GM21526 (cell line): ENCODE measurements around the gene MRNIP.

ENCODE experiments used
- ATAC-seq: cut with Tn5 transposase; IDR thresholded peaks from one replicate; pipeline ENCODE4 v1.9.1; 2021; ENCODE audit warnings: moderate library complexity; ENCODE audit not compliant: unreplicated experiment, low FRiP score

MRNIP gene

DNA sequence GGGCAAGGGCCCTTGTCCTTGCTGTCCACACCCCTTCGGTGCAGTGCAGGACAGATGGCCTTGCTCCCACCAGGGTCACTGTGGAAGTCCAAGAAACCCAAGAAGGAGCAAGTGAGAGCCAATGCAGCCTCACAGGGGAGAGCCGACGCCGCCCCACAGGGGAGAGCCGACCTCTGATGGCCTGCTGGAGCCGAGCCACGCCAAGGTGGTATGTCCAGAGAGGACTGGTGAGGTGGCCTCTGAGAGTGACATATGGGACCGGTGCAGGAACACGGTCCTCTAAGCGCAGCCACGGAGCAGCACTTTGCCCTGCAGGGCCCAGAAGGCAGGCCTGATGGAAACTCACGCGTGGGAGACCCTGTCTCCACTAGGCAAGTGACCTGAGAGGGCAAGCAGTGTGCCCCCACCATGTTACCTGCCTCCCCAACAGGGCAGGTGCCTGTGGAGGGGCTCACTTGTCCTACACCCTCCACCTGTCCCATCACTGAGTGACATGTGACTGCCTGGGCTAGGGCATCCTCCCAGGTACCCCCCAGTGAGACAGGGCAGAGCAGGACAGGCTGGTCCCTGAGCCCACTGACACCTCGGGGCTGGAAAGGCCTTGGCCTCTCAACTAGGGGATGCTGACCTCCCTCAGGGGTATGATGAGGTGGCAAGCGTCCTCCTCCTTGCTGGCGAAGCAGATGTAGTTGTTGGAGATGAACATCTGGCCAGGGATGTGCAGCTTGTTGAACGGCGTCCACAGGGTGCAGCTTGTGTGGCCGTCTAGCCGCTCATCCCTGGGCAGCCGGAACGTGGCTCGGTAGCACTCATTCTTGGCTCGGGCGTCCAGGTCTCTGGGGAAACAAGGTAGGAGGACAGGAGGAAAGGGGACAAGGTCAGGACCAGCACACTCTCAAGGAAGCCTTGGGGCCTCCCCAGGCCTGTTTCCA lies 32.4 kb upstream of the MRNIP start:
- ATAC-seq: no peak

DNA sequence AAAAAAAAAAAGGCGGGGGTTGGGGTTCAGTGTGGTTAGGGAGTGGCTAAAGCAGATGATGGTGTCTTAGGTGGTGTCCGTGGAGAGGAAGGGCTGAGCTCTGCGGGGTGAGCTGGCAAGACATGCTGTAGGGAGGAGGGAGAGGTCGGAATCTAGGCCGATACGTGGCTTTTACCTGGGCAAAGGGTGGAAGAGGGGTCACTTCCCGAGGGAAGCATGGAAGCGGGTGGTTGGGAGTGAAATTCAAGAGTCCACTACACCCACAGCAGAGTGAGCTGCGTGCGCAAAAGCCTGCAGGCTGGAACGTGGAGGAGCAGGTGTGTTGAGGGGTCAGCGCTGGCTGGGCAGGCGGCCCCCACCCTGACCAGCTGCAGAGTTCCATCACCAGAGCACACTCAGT lies 31.3 kb upstream of the MRNIP start:
- ATAC-seq: no peak

DNA sequence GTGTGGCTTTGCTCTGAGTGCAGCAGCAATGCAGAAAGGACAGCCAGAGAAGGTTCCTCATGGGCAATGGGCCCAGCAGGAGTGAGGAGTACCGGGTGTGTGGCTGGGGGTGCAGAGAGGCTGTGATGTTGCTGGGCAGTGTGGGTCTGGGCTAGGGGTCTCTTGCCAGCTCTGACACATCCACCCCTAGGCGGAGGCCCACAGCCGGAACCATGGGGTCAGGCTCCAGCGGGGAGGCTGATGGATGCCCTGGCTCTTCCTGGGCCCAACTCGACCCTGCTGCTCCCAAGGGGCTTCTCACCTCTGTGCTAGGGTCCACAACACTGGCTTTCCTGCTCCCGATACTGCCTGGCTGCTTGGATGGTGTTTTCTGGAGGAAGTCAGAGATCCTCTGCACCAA lies 29.2 kb upstream of the MRNIP start:
- no peak for ATAC-seq

DNA sequence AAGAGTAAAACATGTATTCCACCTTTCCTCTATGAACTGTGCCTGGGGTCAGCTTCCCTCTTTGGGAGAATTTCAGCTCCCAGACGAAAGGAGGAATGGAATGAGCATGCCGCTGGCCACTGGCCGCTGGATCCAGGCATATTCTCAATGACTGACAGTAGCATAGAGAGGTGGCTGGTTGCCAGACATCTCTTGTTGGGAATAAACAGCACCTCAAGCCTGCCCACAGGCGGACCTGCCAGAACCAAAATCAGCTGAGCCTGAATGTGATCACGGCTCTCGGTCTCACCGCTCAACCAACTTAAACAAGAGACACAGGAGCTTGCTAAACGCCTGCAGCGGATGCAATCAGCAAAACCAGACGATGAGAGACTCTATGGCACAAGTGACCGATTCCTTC lies 28.5 kb upstream of the MRNIP start:
- ATAC-seq: no peak

DNA sequence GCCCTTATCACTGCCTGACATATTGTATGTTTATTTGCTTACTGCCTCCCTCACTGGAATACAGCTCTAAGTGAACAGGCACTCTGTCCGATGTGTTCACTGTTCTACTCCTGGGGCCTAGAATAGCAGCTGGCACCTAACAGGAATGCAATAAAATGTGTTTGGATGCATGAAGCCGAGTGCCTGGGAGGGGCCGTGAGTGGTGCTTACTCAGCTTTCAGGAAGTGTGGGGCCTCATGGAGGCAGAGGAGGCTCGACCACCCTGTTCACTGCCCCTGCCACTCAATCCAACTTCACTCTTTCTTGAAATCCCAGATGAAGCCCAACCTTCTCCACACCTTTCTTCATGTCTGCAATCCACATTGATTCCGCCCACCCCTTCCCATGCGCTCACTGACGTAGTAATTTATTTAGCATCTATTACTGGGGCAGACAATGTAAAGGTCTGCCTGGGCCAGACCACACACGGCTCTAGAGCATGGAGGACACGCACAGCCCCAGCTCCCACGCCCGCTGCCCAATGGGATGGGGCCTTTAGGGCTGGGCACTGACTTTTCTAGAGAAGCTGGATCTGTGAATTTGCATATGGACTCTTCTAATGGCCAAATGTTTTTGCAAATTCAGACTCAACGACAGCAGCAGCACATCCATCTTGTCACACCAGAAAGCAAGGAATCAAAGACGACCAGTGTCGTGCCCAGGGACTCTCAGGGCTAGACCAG lies 27.7 kb upstream of the MRNIP start:
- ATAC-seq: no peak

DNA sequence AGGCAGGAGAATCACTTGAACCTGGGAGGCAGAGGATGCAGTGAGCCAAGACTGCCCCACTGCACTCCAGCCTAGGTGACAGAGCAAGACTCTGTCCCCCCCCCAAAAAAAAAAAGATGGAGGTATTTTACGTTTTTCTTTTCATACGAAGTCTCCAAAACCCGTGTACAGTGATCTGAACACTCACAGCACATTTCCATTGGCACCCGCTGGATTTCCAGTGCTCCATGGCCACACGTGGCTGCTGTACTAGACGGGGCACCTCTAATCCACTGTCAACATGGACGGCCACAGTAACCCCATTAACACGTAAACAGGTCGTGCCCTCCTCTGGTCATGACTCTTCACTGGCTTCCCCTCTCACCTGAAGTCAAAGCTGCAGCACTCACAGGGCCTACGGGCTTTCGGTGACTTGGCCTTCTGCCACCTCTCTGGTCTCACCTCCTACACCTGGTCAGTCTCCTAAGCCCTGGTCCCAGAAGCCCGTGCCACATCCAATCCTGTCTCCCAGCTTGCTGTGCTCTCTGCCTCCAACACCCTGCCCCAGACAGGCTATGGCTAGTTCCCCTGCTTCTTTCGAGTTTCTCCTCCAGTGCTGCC lies 27.0 kb upstream of the MRNIP start:
- no peak for ATAC-seq

DNA sequence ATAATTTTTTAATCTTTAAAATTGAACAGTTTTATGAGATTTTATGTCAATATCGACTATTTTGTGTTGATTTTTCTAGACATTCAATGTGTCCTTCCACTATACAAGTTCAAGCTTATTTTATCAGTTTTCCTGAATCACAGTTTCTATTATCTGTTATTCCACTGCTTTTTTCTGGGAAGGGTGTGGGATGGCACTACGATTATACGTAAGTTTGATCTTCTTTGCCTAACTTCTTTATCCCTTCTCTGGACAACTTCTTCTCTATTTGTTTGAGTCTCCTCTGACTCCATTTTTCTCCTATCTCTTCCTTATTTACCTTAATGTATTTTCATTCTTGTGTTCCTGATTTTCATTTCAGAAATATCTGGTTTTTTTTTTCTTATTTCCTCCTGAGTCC lies 24.5 kb upstream of the MRNIP start:
- ATAC-seq: no peak

DNA sequence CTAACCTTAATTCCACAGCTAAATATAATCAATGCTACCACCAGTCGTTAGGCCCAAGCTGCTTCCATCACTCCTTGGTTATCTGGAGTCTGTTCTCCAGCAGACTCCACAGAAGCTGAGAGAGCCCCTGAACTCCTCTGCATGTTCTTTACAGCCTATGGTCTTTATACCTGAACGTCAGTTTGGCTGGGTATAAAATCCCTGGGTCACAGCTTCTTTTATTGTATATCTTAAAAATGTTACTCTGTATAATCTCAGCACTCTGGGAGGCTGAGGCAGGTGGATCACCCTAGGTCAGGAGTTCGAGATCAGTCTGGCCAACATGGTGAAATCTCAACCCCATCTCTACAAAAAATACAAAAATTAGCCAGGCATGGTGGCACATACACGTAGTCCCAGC lies 23.7 kb upstream of the MRNIP start:
- ATAC-seq: no peak

DNA sequence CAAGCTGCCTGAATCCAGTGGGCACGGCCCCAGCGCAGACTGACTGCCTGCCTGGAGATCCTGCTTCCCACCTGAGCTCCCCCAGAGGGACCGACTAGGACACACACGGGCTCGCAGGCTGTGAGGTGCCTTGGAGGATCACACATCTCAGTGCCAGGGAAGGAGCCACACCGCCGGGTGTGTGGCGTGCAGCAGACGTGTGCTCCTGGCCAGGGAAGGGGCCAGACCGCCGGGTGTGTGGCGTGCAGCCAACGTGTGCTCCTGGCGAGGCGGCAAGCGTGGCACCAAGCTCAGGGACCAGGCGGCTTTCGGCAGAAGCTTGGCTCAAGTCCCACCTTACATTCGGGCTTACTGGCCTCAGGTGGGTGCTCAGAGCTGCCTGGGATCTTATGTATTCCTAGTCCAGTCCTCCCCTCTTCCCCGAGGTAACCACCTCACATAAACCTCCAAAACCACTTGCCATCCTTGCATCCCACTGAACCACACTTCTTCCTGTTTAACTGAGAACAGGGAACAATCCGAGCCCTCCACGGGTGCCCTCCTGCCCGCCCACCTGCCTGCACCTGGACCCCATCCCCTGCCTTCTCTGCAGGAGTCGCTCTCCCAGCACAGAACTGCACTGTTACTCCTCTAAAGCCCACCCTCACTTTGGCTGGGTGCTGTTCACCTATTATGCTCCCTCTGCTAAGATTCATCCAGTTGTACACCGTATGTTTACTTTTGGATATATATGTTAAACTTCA lies 22.4 kb upstream of the MRNIP start:
- no peak for ATAC-seq

DNA sequence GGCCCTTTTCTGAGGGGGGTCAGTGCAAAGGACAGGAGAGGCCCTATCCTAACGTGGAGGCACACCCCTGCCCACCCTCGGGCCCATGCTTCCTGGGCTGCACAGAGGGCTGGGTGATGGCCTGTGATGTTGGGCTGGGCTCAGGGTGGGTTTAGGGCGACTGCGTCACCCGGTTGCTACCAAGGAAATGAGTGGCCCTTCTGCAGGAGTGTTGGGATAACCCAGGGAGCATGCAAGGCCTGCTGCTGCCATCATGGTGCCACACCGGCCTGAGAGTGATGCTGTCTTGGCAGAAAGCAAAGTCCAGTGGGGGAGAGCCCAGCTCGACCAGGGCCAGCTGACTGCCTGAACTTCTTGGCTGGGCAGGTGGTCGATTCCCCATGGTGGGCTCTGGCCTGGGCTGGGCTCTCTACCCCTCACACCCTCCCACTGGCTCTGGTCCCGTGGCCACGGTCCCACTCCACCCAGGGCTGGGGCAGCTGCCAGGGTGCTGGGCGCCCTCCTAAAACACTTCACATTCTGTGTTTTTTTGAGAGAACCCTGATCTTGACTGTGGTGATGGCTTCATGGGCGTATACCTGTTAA lies 21.5 kb upstream of the MRNIP start:
- ATAC-seq: no peak

DNA sequence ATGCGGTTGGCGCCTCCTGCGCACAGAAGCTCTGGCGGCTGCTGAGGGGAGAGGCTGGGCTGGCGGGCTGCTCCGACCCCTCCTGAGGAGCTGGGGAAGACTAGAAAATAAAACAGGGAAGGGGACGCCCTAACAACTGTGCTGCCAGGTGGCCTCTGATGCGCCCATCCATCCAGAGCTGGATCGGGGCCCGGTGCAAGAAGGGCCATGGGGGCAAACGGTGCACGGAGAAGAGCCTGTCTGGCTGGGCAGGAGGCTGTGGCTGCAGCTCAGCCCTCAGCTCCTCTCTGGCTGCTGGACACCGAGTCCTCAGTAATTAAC lies 21.0 kb upstream of the MRNIP start:
- ATAC-seq: no peak

DNA sequence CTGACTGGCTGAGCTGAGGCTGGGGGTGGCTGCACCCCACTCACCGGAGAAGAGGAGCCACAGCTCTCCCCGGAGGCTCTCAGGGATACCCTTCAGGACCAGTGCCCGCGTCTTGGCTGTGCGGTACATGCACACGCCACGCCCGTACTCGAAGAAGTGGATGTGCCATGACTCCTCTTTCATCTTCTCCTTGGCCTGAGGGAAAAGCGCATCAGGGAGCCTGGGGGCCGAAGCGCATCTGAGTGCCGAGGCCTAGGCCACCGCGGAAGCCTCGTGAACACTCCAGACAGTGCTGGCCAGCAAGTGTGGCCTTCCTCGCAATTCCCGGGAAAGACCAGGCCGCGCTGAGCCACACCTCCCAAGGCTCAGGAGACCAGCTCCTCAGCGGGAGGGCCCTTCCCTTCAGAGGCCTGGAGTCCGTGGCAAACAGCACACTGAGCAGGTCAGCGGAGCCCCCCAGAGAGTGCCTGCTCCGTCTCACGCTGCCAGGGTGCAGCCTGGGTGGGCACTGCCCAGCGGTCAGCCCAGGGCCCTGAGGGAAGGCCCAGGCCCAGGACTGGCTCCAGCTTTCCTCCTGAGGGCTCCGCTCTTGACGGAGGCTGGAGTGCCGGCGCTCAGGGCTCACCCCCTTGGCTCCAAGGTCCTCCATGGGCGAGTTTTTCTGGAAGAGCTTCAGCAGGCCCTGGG lies 20.5 kb upstream of the MRNIP start:
- no peak for ATAC-seq

DNA sequence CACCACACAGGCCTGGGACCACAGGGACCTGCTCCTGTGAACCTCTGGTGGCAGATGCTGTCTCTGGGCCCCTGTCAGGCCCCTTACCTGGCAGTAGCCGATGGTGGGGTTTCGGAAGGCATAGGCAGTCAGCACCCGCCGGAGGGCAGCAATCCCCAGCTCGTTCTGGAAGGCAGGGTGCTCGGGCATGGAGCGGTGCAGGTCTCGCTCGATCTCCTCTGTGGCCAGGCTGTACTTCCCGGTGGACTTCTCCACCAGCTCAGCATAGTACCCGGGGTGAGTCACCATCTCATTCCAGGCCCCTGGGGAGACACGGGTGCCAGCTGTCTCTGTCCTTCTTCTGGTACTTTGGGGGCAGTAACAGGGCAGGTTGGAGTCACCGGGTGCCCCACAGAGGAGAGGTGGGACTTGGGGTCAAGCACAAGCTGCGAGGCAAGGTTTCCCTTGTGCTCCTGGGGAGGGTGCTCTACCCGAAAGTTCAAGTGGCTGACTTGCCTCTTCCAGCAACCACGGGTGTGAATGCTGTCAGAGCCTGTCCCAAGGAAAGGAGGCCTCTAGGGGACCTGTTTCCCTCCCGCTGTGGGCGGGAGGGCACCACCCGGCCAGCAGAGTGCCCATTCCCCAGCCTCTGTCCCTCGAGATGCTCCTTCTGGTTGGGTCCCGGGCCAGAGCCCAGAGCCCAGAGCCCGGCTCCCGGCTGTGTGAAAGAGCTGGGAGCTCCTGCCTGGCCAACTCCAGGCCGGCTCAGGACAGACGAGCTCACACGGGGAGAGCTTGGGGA lies 19.8 kb upstream of the MRNIP start:
- ATAC-seq: no peak

DNA sequence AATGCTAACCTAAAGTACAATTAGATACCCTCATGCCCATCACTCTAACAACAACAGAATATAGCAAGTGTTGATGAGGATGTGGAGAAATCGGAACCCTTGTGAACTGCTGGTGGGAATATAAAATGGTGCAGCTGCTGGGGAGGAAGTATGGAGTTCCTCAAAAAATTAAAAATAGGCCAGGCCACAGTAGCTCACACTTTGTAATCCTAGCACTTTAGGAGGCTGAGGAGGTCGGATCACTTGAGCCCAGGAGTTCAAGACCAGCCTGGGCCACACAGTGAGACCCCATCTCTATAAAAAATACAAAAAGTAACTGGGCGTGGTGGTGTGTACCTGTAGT lies 18.0 kb upstream of the MRNIP start:
- no peak for ATAC-seq

DNA sequence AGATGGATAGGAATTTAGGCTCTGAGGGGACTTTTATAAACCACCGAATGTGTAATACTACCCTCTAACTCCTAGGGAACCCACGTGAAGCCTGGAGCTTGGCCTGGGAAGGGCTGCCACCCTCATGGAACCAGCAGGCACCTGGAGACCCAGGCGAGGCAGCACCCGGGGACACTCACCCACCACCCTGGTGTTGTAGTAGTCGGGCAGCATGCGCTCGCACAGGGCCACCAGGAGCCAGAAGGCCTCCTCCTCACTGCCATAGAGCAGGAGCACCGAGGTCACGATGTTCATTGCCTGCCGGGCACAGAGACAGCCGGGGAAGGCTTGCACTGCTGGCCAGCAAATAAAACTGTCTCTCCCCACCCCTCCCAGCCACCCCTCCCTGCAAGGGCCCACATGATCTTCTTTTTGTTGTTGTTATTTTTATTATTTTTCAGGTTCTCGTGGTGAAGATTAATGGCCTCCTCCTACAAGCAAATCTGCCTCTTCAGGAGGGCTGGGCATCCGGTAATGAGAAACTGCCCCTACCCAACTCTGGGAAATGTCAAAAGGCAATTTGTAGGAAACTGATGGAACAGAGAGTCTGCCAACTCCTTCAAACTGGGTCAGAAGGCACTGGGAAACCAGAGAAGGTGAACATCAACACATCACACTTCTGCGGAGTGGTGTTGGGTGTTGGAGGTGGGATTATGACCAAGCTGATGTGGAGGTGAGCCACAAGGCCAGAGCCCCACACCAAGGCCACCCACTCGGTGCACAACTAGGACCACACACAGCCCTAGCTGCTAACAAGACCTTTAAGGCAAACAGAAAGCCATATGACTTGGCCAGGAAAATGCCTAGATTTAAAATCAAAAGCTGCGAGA lies 17.4 kb upstream of the MRNIP start:
- ATAC-seq: no peak

DNA sequence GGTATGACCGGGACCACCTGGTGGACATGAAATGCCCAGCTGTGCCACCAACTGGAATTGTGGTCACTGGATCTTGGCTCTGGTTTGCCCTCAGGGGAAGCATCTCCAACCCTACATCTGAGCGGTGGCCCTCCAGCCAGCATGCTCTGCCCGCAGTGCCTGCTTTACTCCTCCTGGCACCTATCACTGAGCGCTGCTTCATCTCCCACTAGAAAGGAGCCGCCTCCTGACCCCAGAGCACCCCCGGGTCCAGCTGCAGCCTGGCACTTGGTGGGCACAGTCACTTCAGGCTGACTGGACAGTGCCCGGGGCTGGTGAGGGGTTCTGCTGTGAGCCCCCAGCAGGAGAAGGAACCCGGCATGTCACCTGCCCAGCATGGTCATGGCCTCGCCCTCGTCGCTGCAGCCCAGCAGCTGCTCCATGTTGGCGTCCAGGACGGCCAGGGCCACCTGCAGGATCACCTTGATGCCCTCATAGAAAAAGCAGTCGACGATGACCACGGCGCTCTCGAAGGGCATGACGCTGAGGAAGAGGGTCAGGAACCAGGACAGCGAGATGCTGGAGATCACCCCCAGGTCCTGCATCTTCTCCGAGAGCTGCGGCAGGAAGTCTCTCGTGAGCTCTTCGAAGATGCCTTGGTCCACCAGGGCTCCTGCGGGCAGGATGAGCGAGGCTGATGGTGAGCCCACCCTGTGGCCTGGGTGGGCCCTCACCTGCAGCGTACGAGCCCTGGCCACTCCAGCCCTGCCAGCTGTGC lies 16.1 kb upstream of the MRNIP start:
- ATAC-seq: no peak

DNA sequence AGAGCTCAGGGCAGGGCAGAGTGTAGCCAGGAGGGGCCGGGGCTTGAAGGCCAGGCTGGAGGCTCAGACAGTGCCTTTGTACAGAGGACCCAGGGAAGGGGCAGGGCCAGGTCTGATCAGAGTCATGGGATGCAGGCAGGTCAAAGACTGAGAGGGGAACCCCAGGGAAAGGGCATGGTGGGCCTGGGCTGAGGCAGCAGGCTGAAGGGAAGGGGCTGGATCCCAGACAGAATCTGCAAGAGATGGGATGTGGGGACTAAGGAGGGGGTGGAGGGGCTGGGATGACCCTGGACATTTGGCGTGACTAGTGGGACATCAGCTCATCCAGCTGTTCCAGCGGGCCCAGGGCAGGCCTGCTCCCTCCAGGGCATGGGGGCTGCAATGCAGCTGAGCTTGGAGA lies 15.5 kb upstream of the MRNIP start:
- no peak for ATAC-seq

DNA sequence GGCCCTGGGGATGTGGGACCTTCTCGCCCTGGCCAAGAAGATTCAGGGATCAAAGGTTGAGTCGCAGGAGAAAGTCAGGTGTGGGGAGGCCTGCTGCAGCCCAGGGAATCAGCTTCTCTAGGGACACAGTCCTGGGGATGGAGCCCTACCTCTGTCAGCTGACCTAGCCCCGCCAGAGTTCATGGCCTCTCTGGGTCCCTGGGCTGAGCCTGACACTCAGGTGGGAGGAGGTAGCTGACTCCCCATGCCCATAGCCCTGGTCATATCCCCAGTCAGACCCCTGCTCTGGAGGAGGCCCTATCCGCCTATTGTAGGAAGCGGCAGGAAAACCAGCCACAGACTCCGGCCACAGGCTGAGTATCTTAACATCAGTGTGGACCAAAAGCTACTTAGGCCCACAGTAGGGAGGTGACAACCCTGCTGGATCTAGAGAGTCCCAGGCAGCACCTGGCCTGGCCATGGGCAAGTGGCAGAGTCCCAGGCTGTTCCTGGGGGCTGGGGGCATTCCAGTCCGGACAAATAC lies 15.0 kb upstream of the MRNIP start:
- no peak for ATAC-seq
